ENCODE measurements around the gene SCN3B. TPM values are rescaled to one million over a fixed set of nuclear protein-coding genes. Genes with fewer than 3 reads are reported as not detected.

Gene SCN3B
- total RNA-seq, 1 donor from 2014 or later: 3.2 TPM

GRCh38 chr11:123585206-123585605, 69.2 kb downstream of the SCN3B start:
- no peaks in the 10 kb centered on the region for H3K27me3 ChIP-seq
- no peak overlapping the region for H3K27ac ChIP-seq
- intact Hi-C loops (cut with DNase I): no loop called here
- H3K4me3 ChIP-seq: no peak overlapping the region
- H3K9me3 ChIP-seq: no peaks in the 10 kb centered on the region
- no peak for TF ChIP-seq CTCF (IDR thresholded peaks at IDR 0.05)
- TF ChIP-seq POLR2A (IDR thresholded peaks at IDR 0.05): no peak
- TF ChIP-seq POLR2AphosphoS5 (IDR thresholded peaks at IDR 0.05; ENCODE audit: insufficient read depth in 1 of 2, low read depth in 1 of 2): no peak
- peaks cover 9% of the 10 kb centered on the region for H3K4me1 ChIP-seq
- no peaks in the 10 kb centered on the region for H3K36me3 ChIP-seq
- no peak for DNase-seq (ENCODE audit: extremely low spot score in 2 of 2)

- Histone ChIP-seq H3K9me3 (no peaks in the 10 kb centered on the region), H3K4me1 (peaks cover 9% of the 10 kb centered on the region), H3K4me3 (no peak overlapping the region), H3K27ac (no peak overlapping the region), H3K36me3 (no peaks in the 10 kb centered on the region), H3K27me3 (no peaks in the 10 kb centered on the region)
- no peak for TF ChIP-seq POLR2AphosphoS5 (IDR thresholded peaks at IDR 0.05; ENCODE audit: insufficient read depth in 1 of 2, low read depth in 1 of 2)
- no peak for DNase-seq (ENCODE audit: extremely low spot score in 2 of 2)
- intact Hi-C loops (cut with DNase I): no loop called here
Observed at GRCh38 chr11:123584737-123585136, 69.7 kb downstream of the SCN3B start.

GRCh38 chr11:123584186-123584585, 70.2 kb downstream of the SCN3B start:
- H3K27me3 ChIP-seq: no peaks in the 10 kb centered on the region
- H3K9me3 ChIP-seq: no peaks in the 10 kb centered on the region
- peaks cover 9% of the 10 kb centered on the region for H3K4me1 ChIP-seq
- DNase-seq (ENCODE audit: extremely low spot score in 2 of 2): no peak
- no peaks in the 10 kb centered on the region for H3K36me3 ChIP-seq
- H3K27ac ChIP-seq: no peak overlapping the region
- no peak overlapping the region for H3K4me3 ChIP-seq
- no peak for TF ChIP-seq POLR2AphosphoS5 (IDR thresholded peaks at IDR 0.05; ENCODE audit: insufficient read depth in 1 of 2, low read depth in 1 of 2)
- TF ChIP-seq POLR2A (IDR thresholded peaks at IDR 0.05): no peak
- TF ChIP-seq CTCF (IDR thresholded peaks at IDR 0.05): no peak
- intact Hi-C loops (cut with DNase I): no loop called here

- no peak for DNase-seq (ENCODE audit: extremely low spot score in 2 of 2)
- TF ChIP-seq POLR2AphosphoS5 (IDR thresholded peaks at IDR 0.05; ENCODE audit: insufficient read depth in 1 of 2, low read depth in 1 of 2) (no peak), POLR2A (IDR thresholded peaks at IDR 0.05) (no peak), CTCF (IDR thresholded peaks at IDR 0.05) (no peak)
- Histone ChIP-seq H3K9me3 (no peaks in the 10 kb centered on the region), H3K4me3 (no peak overlapping the region), H3K36me3 (no peaks in the 10 kb centered on the region), H3K27ac (no peak overlapping the region), H3K4me1 (peaks cover 9% of the 10 kb centered on the region), H3K27me3 (no peaks in the 10 kb centered on the region)
- intact Hi-C loops (cut with DNase I): no loop called here
Observed at GRCh38 chr11:123582992-123583504, 71.4 kb downstream of the SCN3B start.

- Histone ChIP-seq H3K27ac (no peak overlapping the region), H3K4me3 (no peak overlapping the region), H3K9me3 (no peaks in the 10 kb centered on the region), H3K36me3 (no peaks in the 10 kb centered on the region), H3K27me3 (no peaks in the 10 kb centered on the region), H3K4me1 (peaks cover 9% of the 10 kb centered on the region)
- intact Hi-C loops (cut with DNase I): no loop called here
- DNase-seq (ENCODE audit: extremely low spot score in 2 of 2): no peak
- TF ChIP-seq CTCF (IDR thresholded peaks at IDR 0.05): no peak
Observed at GRCh38 chr11:123581651-123582399, 72.6 kb downstream of the SCN3B start.

All from vagina (tissue), 2 donors.